NCI-H187 (cell line): ENCODE data around the gene RPL23.
"Not testable (repeated sequence)": the region's sequence is repeated elsewhere in the genome, so short reads cannot be mapped to it uniquely, and the experiment has no call there.

Source experiments
- DNase-seq, 2 experiments: peaks; one replicate each; lab custom pipeline; 2025; lab: John Stamatoyannopoulos, UW

Gene RPL23

DNA sequence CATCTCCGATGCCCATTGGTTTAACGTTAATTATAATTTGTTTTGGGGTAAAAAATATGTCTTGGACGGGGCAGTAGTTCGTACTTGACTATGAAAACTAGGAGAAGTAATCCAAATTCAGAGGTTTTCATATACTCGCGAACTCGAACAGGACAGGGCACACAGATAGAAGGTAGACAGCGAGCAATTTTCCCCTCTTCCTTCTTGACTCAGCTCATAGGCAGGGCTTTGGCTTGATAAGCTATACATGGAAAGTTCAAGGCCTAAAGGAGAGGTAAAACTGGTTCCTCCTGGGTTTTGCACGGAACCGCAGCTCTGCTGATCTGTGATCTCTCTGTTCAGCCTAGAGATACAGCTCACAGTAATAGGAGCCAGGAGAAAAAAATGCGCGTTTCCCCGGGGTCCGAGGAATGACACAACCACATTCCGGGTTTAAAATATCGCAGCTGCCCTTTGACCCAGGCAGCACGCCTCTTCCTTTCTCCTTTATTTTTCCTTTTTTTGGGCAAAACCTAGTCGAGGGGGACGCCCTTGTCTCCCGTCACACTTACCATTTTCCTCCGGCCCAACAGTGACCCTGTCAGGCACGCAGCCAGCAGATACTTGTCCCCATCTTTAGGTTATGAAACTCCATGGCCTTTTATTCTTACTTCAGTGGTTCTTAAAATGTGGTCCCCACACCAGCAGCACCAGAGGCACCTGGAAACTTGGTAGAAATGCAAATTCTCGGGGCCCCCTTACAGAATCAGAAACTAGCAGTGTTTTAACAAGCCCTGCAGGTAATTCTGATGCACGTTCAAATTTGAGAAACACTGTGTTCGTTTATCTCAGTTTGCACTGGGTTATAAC is 14.7 kb upstream of the RPL23 start:
- DNase-seq = peak in 1 of 2 experiments; percentile 85

- peak; percentile 26 to 93 for DNase-seq
These were observed 13.9 kb upstream of the RPL23 start for GRCh38 chr17:38867179-38867967.

- DNase-seq = no peak
These were observed 11.3 kb upstream of the RPL23 start for GRCh38 chr17:38864636-38865398.

DNA sequence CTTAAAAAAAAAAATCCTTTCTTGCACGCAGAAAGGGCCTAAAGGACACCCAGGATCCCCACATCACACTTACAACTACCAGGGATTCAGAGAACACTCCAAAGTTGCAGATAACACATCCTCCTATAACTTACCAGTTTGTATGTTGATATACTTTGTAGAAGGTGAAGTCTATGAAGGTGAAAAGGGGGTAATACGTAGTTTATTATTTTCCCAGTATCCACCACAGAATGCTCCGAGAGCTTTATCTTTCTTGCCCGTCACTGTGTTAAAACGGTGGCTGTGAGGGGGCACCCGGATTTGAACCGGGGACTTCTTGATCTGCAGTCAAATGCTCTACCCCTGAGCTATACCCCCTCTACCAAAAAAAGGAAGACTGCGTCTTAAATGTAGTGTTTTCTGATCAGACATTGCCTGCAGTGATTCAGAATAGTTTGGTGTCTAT is 7.9 kb upstream of the RPL23 start:
- DNase-seq = no peak

GRCh38 chr17:38857271-38857670 is 3.8 kb upstream of the RPL23 start:
- DNase-seq = no peak

- not testable (repeated sequence) for DNase-seq
These were observed 1.7 kb upstream of the RPL23 start for GRCh38 chr17:38855101-38855714.

GRCh38 chr17:38852771-38853291 is 690 bp downstream of the RPL23 start:
- no peak for DNase-seq

- no peak for DNase-seq
These were observed 2.1 kb downstream of the RPL23 start for GRCh38 chr17:38851434-38851833.

DNA sequence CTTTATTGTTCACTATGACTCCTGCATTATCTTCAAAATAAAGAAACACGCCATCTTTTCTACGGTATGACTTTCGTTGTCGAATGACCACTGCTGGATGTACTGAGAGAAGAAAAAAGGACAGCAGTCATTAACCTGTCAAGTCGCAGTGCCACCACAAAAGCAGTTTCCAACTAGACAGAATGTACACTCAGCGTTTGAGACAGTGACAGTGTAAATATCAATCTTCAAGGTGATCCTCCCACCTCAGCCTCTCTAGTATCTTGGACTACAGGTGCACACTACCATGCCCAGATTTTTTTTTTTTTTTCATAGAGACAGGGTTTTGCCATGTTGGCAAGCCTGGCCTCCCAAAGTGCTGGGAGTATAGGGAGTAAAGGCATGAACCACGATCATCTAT is 3.1 kb downstream of the RPL23 start:
- no peak for DNase-seq

GRCh38 chr17:38848939-38849605 is 4.4 kb downstream of the RPL23 start:
- DNase-seq = no peak

DNA sequence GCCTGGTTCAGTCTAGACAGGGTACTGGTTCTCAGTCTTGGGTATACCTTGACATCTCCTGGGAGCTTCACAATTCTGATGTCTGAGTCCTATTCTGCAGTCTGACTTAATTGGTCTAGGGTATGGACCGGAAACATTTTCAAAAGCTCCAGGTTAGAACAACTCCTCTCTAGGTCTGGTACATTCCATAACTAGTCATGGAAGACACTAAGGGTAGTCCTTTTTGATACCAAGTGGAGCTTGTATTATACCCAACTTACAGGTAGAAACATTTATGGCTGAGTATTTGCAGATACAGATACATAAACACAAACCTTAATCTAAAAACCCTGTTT is 5.0 kb downstream of the RPL23 start:
- no peak for DNase-seq

GRCh38 chr17:38844261-38844757 is 9.2 kb downstream of the RPL23 start:
- DNase-seq = no peak

DNA sequence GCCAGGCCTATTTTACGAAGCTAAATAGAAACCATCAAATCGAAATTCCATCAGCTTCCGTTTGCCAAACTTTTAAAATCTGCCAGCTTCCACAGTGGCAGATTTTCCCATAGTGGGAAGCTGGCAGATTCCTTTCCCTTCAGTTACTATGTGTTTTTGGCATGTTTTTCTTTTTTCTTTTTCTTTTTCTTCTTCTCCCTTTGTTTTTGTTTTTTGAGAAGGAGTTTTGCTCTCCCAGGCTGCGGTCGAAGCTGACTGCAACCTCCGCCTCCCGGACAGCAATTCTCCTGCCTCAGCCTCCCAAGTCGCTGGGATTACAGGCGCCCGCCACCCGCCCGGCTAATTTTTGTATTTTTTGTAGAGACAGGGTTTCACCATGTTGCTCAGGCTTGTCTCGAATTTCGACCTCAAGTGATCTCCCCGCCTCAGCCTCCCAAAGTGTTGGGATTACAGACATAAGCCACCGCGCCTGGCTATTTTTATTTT is 27.7 kb downstream of the RPL23 start:
- DNase-seq = no peak

- DNase-seq = peak; percentile 68 to 95
These were observed 28.4 kb downstream of the RPL23 start, which contains the start of gene CWC25 for GRCh38 chr17:38824899-38825761. CWC25 (minus strand) TSS chr17:38825321; CDS start chr17:38825183, 138 bp downstream.

DNA sequence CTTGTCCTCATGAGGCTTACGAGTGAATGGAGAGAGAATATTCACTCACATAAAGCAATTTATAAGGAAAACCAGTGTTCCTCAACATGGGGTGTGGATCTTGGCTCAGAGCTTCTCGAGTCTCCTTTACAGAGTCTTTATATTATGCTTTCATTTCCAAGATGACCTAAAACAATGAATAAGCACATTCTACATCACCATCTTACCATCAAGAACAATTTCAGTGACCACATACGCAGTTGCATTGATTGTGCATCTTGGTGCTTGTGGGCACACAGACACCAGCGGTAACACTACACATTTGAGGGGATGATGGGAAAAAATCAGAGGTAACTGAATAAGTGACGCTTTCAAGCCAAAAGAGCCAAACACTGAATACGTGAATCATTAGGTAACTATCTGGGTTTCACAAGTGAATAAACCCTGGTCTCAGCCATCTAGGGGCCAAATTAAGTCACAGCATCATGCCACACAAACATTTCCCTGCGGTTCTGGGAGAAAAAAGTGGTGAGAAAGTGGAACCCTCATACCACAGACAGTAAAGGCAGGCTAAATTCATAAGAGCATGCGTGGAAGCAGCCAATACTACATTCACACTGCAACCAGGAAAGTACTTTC is 37.8 kb downstream of the RPL23 start:
- no peak for DNase-seq

DNA sequence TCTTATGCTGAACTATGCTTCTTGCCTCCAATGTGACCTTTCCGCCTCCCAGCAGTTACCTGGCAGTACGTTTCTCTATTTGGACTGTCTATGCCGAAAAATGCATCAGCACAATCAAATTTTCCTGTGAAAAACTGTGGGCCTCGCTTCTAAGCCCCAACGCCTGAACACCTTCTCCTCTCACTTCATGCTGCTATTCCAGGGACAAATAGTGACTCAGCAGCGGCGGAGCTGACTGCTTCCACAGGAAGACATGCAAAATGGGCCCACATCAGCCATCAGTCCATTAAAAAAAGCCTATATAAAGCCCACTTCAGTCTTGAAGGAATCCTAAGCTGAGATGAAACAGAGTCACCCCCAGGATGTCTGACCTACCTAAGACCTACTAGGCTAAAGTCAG is 43.7 kb downstream of the RPL23 start:
- no peak for DNase-seq

DNA sequence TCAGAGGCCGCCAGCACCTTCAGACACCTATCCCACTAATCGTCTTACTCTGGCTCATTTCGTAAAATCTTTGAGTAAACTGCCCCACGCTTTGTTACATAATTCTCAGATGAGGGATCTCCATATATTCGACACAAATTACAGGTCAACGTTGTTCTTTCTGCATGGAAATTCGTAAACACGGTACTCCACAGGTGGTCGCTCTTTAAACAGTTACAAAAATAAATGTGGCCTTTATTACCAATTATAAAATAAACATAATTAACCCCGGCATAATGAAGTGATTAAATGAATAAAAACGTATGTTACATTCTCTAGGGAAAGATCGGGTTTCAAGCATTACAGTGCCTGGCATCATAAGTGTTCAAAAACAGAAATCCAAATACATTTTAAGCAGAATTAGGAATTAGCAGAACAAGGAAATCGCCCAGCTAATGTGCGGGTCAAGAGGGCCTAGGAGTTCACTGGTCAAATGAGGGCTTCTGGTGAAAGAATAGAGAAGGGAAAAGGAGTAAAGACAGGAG is 53.2 kb downstream of the RPL23 start:
- DNase-seq = no peak

- DNase-seq = peak; percentile 89 to 98
These were observed 53.9 kb downstream of the RPL23 start, which contains the start of gene PIP4K2B for GRCh38 chr17:38799501-38800236. PIP4K2B (minus strand) TSS chr17:38799556; CDS start chr17:38799424, 132 bp downstream.
